Measurements from ENCODE around the gene GALNT4.

The GALNT4 gene

GRCh38 chr12:89529738-89530137, 5.1 kb upstream of the GALNT4 start:
- DNase-seq (ENCODE audit: low read depth in 2 of 2), result no peak

DNA sequence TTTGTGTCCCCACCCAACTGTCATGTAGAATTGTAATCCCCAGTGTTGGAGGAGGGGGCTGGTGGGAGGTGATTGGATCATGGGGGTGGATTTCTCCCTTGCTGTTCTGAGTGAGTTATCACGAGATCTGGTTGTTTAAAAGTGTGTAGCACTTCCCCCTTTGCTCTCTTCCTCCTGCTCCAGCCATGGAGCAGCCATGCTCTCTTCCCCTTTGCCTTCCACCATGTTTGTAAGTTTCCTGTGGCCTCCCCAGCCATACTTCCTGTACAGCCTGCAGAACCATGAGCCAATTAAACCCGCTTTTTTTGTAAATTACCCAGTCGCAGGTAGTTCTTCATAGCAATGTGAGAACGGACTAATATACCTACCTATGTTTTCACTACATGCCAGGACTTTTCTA, 3.8 kb upstream of the GALNT4 start:
- no peak for DNase-seq (ENCODE audit: low read depth in 2 of 2)

DNA sequence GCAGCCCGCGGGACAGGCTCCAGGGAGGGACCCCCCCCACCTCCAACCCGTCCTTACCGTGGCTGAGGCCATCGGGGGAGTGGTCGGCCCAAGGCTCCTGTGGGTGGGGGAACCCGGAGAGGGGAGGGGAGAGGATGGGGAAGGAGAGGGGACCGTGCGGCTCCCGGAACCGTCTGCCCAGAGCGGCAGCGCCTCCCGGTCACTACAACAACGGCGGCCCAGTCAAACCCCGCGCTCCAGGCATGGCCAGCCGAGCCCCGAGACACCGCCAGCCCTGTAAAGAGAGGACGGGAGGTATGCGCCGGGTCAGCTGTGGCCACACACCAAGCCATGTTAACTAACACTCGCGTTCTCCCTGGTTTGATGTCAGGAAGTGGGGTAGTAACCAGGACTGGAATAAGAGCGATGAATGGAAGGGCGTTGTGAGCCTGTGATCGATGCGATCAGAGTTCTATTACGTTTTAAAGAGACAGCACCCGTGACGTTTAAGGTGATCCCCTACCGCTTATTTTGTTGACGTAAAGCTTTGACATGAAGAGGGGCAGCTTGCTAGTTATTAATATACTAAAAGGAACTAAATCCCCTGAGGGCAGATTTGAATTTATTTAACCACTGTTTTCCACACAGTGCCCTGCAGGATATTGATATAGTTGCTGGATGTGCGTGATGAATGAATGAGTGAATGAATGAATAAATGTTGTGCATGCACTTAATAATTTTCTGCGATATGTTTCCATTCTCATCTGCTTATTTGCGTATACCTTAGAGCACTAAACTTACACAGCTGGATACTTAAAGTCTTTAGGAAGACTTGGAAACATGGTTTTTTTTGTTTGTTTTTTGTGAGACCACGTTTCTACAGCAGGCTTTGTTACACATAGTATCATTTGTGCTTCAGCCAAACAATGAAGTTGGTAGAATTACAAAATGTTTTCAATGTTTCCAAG, 1.5 kb upstream of the GALNT4 start, which contains the start of gene POC1B:
Gene POC1B, minus strand, starts transcription at position 224 of the 947 bp plus-strand sequence. Its CDS starts 152 bp downstream, at position 72.
- peak; percentile 34 to 45 for DNase-seq (ENCODE audit: low read depth in 2 of 2)

DNA sequence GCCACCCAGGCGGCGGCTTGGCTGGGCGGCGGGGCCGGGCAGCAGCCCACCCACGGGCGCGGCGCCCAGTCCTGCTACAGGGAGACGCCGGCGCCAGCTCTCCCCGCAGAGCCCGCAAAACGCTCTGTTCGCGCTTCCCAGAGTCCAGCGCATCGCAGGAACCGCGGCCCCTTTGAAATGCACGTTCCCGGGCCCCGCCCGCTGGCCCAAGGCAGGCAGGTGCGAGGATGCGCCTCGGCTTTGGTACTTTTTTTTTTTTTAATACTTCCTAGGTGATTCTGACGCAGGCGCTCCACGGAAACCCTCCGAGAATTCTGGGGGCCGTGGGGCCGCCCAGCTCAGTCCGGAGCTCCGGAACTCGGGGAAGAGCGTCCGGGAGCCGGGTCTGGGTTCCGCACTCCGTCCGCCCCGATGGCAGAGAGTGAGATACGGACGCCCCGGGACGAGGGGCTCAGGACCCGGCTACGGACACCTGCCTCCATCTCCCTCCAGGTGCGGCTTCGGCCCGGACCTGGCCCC, 768 bp upstream of the GALNT4 start:
- peak in 1 of 2 donors; percentile 14 for DNase-seq (ENCODE audit: low read depth in 2 of 2)

DNA sequence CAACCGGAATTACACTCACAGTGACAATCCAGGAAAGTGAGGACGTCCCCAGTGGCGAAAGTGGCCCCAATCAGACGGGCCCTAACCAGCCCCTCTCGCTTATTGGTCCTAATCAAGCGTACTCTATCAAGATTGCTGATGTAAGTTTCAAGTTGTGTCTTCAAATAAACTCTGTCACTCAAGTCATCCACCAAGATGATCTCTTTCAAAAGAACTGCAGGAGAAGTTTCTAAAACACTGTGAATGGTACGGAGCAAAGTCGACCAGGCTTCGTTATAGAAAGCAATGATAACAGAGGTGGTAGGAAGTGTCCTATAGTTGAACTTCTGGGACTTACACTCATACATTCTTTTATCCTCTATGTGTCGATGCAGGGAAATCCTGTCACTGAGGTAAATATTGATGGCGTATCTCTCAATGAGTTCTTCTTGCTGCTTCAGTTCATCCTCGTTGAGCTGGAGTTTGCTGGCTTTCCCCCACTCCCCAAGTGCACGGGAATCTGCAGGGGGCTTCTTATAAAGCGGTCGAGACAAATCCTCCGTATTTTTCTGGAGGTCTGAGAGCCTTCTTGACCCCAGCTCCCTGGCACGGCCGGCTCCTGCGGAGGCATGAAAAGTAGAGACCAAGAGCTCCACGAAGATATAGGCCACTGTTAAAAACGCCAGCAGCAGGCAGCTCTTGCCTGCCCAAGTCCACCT, 604 bp downstream of the GALNT4 start:
- no peak for DNase-seq (ENCODE audit: low read depth in 2 of 2)

GRCh38 chr12:89523393-89523792, 1.2 kb downstream of the GALNT4 start:
- no peak for DNase-seq (ENCODE audit: low read depth in 2 of 2)

GRCh38 chr12:89521364-89522223, 3.0 kb downstream of the GALNT4 start:
- DNase-seq (ENCODE audit: low read depth in 2 of 2), result no peak

- DNase-seq (ENCODE audit: low read depth in 2 of 2), result no peak
Observed at GRCh38 chr12:89517720-89518119, 6.9 kb downstream of the GALNT4 start.

- no peak for DNase-seq (ENCODE audit: low read depth in 2 of 2)
Observed at GRCh38 chr12:89516633-89517032, 8.0 kb downstream of the GALNT4 start.

DNA sequence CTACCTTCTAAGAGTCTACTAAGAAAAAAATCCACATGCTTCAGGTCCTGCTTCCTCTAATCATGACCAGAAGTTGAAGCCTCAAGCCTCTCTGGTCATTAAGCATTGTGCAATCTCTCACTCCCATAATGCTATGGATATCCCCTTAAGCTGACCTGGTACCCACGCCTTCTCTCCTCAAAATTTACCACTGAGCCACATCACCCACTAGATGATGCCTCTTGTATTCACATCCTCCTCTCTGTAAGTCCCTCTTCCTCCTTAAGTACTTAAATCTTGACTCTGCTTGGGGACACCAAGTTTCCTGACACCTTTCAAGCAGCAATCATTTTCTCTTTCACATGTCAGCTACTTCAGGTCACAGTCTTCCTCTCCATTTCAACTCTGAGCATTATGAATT, 9.8 kb downstream of the GALNT4 start:
- no peak for DNase-seq (ENCODE audit: low read depth in 2 of 2)

- no peak for DNase-seq (ENCODE audit: low read depth in 2 of 2)
Observed at GRCh38 chr12:89513544-89513943, 11.1 kb downstream of the GALNT4 start.

DNA sequence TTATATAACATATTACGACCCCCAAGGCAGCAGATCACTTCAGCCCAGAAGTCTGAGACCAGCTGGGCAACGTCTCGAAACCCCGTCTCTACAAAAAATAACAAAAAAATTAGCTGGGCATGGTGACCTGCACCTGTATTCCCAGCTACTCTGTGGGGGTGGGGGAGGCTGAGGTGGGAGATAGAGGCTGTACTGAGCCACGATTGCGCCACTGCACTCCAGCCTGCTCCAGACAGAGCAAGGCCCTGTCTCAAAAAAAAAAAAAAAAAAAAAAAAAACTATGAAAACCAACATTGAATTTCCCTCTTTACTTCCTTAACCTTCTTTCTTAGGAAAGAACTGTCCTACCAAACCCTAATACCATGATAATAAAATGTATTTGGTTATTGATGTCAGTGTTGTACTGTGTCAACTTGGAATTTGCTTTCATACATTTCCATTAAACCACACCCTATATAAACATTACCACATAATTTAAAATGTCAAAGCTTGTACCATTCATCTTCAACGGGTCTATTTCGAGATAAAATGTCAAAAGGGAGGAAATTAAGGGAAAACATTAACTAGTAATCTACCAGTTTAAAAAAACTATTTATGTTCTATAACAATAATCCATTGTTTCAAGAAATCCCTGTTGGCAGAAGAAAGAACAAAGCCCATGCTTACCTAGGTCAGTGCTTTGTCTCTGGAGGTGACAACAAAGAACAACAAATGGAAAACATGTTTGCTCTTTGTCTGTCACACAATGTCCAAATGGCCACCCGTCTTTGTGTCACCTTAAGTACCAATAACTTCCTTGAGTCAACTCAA, 17.4 kb downstream of the GALNT4 start:
- DNase-seq (ENCODE audit: low read depth in 2 of 2), result no peak

DNA sequence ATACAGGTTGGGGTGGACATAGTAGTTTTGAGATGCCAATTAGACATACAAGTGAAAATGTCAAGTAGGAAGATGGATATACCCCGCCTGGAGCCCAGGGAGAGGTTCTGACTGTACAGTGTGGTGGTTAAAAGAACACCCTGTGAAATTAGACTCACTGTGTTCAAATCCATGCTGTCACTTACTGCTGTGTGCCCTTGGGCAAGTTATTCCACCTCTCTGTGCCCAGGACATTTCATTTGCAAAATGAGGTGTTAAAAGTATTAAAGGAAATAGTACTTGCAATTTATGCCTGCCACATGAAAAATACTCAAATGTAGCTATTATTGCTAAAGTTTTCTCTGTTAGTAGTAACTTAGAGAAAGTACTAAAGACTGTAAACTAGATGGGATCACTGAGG, 18.5 kb downstream of the GALNT4 start:
- DNase-seq (ENCODE audit: low read depth in 2 of 2), result no peak

DNA sequence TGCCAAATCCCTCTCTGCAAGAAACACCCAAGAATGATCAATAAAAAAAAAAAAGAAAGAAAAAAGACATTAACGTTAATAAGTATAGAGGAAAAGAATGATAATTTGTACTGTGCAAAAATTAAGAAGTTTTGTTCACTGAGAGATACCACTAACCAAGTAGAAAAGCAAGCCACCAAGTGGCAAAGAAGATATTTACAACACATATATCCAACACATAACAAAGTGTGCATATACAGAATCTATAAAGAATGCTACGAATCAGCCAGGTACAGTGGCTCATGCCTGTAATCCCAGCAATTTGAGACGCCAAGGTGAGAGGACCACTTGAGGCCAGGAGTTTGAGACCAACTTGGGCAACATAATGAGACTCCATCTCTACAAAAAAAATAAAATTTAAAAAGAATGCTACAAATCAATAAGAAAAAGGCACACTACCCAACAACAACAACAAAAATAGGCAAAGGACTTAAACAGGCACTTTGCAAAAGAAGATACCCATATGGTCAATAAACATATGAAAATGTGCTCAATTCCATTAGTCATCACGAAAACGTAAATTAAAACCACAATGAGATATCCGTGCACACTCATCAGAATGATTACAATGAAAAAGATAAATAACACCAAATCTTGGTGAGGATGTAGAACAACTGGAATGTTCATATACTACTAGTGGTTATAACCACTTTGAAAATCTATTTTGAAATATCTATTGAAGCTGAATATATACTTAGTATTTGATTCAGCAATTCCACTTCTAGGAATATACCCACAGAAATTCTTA, 19.8 kb downstream of the GALNT4 start:
- no peak for DNase-seq (ENCODE audit: low read depth in 2 of 2)

DNA sequence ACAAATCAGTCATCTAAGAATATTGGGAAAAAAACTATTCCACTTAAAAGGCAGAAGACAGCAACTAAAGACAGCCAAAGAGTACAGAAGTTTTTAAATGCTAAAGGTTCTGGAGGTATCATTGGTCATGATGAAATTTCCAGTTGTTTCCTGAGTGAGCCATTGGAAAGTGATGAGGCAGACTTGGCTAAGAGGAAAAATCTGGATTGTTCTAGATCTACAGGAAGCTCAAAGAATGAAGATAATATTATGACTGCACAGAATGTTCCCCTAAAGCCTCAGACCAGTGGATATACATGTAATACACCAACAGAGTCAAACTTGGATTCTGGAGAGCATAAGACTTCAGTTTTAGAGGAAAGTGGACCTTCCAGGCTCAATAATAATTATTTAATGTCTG, 22.8 kb downstream of the GALNT4 start:
- DNase-seq (ENCODE audit: low read depth in 2 of 2), result no peak

DNA sequence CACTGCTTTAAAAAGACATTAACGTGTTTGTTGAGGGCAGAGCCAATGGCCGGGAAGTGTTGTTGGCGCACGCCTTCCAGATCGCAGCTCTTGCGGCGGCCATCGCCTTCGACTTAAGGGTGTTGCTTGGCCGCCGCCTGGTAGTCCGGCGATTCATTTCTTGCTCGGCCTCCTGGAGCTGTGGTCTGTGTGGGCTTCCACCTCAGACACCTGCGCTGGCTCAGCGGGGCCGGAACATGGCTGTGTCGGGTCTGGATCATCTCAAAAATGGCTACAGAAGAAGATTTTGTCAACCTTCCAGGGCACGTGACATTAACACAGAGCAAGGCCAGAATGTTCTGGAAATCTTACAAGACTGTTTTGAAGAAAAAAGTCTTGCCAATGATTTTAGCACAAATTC, 24.7 kb downstream of the GALNT4 start:
- no peak for DNase-seq (ENCODE audit: low read depth in 2 of 2)

GRCh38 chr12:89497467-89497866, 27.1 kb downstream of the GALNT4 start:
- no peak for DNase-seq (ENCODE audit: low read depth in 2 of 2)

GRCh38 chr12:89497005-89497404, 27.6 kb downstream of the GALNT4 start:
- DNase-seq (ENCODE audit: low read depth in 2 of 2), result no peak

DNA sequence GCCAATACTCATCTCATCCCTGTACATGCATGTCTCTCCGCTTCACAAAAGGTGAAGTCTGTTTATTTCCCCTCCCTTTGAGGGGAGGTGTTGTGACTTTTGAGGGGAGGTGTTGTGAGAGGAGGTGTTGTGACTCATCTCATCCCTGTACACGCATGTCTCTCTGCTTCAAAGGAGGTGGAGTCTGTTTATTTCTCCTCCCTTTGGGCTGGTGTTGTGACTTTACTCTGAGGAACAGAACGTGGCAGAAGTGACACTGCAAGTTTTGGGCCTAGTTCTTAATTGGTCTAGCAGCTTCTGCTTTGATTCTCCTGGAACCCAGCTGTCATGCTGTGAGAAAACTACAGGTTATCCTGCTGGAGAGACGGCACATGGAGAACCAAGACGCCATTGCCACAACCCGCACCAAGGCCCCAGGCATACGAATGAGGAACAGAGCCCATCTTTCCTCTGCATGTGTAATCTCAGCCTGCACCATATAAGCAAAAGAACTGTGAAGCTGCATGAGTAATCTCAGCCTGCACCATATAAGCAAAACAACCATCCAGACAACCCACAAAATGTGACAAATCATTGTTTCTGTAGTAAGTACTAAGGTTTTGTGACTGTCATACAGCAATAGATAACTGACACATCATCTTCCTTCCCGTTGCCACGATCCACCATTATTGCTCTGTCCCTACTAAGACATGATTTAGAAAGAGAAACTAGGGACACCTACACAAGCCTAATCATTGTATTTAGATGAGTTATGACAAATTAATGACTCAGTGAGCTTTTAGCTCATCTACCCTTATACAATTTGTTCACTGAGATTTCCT, 30.0 kb downstream of the GALNT4 start:
- no peak for DNase-seq (ENCODE audit: low read depth in 2 of 2)
